Peyer's patch (tissue), 4 donors: ENCODE data around the gene ATP9A.

Experiments
- CTCF ChIP-seq, 6 experiments: fragments of 450-650 bp in 4 of 6; fragments of 200-600 bp in 2 of 6; sonication (generic) in 1 of 6; IDR thresholded peaks; one replicate each; pipeline ENCODE4 v1.5.1; 2017 to 2019; ENCODE audit warnings: antibody characterized with exemption in 6 of 6, mild to moderate bottlenecking in 3 of 6, moderate library complexity in 1 of 6
- POLR2A ChIP-seq, 2 donors: fragments of 450-650 bp; IDR thresholded peaks; one replicate each; pipeline ENCODE4 v1.5.1; 2017; ENCODE audit warnings: antibody characterized with exemption in 2 of 2, mild to moderate bottlenecking in 2 of 2, moderate library complexity in 2 of 2

DNA sequence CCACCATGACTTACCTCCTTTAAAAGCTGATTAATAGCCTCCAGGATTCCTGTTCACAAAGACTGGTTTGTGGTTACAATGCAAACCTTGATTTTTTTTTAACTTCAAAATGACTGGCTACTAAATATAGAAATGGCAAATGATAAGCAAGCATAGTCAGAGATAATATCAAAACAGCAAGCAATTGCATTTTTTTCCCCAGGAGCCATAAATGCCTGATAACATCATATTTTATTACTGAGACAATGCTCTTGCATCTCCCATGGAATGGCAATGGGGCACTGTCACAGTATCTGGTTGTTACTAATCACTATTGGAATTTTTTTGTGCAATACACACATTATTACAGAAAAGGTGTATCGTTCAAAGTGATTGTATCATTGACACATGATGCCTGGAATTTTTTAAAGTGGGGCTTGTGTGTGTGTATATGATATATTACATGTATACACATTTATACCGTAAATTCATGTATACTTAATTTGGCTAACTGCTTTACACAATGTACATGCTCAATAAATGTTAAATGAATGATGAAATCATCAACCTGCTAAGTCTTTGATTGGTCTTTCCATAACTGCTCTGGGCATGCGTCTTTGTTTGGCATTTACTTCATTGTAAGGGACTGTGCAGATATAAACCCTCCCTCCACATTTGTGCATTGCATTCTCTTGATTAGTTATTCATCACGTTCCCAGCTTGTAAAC, 35.1 kb upstream of the ATP9A start:
- TF ChIP-seq POLR2A (IDR thresholded peaks at IDR 0.05), result no peak
- TF ChIP-seq CTCF (IDR thresholded peaks at IDR 0.05), result no peak
